ENCODE results near the gene RAB3GAP1.
A peak's percentile ranks its signal among the peaks of the same experiment; 100 is the strongest.
"Not testable (repeated sequence)": the region's sequence is repeated elsewhere in the genome, so short reads cannot be mapped to it uniquely, and the experiment has no call there.

RAB3GAP1 gene

DNA sequence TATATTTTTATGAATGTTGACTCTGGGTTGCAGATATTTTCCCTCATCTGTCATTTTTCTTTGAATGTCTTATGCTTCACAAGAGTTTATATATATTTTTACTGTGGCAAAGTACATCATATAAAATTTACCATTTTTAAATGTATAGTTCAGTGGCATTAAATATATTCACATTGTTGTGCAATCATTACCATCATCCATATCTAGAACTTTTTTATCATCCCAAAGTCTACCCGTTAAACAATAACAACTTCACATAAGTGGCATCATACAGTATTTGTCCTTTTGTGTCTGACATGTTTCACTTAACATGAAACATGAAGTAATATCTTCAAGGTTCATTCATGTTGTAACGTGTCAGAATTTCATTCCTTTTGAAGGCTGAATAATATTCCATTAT lies 24.5 kb downstream of the RAB3GAP1 start:
- FAIRE-seq (no peak), DNase-seq (ENCODE audit: insufficient read length, low spot score) (no peak)
- TF ChIP-seq POLR2A (IDR thresholded peaks at IDR 0.05; ENCODE audit: low read depth, low read length): no peak

DNA sequence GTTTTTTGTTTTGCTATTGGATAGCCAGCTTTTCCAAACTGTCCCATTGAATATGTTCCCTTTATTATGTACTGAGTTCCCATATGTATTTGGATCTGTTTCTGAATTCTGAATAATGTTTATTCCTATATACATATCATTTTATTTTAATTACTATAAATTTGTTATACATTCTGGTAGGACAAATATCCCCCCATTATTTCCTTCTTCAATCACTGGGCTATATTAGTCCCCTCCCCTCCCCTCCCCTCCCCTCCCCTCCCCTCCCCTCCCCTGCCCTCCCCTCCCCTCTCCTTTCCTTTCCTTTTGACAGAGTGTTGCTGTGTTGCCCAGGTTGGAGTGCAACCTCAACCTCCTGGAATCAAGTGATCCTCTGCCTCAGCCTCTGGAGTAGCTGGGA lies 26.3 kb downstream of the RAB3GAP1 start:
- no peak for TF ChIP-seq POLR2A (IDR thresholded peaks at IDR 0.05; ENCODE audit: low read depth, low read length)
- DNase-seq (ENCODE audit: insufficient read length, low spot score): no peak
- FAIRE-seq: no peak

DNA sequence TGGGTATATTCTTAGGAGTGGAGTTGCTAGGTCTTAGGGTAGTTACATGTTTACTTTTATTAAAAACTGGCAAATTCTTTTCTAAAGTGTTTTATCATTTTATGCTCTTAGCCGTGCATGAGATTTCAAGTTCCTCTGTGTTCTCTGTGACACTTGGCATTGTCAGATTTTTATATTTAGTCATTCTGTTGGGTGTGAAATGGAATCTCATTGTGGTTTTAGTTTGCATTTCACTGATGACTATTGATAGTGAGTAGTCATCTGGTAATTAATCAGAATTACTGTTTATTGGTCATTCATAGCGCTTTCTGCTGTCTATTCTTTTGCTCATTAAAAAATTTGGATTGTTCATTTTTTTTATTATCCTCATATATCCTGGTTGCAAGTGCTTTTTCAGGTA lies 34.1 kb downstream of the RAB3GAP1 start:
- DNase-seq (ENCODE audit: insufficient read length, low spot score) (no peak), FAIRE-seq (no peak)
- no peak for TF ChIP-seq POLR2A (IDR thresholded peaks at IDR 0.05; ENCODE audit: low read depth, low read length)

DNA sequence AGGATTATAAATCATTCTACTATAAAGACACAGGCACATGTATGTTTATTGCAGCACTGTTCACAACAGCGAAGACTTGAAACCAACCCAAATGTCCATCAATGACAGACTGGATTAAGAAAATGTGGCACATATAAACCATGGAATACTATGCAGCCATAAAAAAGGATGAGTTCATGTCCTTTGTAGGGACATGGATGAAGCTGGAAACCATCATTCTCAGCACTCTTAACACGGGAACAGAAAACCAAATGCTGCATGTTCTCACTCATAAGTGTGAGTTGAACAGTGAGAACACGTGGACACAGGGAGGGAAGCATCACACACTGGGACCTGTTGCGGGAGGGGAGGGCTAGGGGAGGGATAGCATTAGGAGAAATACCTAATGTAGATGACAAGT lies 37.5 kb downstream of the RAB3GAP1 start:
- not testable (repeated sequence) for FAIRE-seq; DNase-seq (ENCODE audit: insufficient read length, low spot score)

DNA sequence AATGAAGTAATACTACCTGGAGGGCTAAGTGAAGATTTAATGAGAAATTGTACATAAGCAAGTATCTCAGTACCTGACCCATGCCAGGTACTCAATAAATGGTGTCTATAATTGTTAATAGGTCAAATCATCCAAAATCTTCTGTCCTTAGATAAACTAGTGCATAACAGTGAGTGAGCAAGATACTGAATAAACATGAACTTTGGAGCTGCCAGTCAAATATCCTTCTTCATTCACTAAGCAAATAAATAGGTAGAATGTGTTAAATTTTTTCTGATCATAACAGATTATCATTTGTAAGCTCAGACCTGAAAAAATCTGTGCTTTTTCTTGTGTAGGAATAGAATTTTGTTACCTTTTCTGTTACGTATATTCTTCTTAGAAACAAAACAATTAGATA lies 39.6 kb downstream of the RAB3GAP1 start:
- no peak for TF ChIP-seq POLR2A (IDR thresholded peaks at IDR 0.05; ENCODE audit: low read depth, low read length)
- FAIRE-seq (no peak), DNase-seq (ENCODE audit: insufficient read length, low spot score) (no peak)

DNA sequence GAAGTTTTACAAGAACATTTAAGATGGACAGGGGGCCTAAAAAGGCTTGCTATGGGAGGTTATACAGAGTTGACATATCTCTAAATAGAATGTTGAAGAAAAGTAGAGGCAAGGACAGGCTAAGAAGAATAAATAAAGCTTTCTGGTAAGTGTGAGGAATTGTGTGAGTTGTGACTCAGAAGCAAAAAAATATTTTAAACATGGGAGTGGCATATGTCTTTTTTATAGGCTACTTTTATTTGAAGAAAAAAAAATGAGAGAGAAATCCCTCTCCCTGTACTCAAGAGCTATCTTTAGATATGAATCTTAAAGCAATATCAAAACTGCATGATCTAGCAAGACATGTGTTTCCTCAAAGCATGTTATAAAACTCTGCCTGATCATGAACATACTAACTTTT lies 41.1 kb downstream of the RAB3GAP1 start:
- no peak for TF ChIP-seq POLR2A (IDR thresholded peaks at IDR 0.05; ENCODE audit: low read depth, low read length)
- no peak for FAIRE-seq

DNA sequence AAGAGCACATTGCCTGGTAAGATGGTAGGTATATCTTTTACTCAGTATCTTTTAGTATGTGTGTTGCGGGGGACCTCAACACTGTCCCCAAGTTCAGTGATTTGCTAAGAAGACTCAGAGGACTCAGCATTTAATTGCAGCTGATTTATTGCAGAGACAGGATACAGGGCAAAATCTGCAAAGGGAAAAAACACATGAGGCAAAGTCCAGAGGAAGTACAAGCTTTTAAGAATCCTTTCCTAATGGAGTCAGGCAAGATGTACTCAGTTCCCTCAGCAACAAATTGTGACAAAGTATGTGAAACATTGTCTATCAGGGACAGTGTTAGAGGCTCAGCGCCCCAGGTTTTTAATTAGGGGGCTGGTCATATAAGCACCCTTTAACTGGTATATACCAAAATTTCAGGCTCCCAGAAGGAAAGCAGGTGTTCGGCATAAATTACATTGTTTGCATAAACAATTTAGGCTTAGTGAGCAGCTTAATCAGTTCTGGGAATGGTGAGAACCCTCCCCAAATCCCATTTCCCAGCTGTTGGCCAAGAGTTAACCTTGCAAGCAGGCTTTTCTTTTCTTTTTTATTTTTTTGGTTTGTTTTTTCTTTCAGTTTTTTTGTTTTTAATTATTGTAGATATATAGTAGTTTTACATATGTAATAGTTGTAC lies 41.7 kb downstream of the RAB3GAP1 start:
- FAIRE-seq (no peak), DNase-seq (ENCODE audit: insufficient read length, low spot score) (no peak)
- no peak for TF ChIP-seq POLR2A (IDR thresholded peaks at IDR 0.05; ENCODE audit: low read depth, low read length)

More for the DNA sequence above, 41.1 kb downstream of the RAB3GAP1 start:
- no peak for DNase-seq (ENCODE audit: insufficient read length, low spot score)

DNA sequence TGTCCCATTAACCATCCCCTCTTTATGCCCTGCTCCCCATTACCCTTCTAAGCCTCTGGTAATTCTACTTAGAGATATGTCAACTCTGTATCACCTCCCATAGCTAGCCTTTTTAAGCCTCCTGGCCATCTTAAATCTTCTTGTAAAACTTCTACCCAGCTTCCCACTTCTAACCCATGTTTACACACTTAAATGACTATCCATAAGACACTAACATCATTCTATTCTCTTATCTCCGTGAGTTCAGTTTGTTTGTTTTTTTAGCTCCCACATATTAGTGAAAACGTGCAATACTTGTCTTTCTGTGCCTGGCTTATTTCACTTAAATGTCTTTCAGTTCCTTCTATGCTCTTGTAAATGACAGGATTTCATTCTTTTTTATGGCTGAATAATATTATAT lies 42.4 kb downstream of the RAB3GAP1 start:
- no peak for TF ChIP-seq POLR2A (IDR thresholded peaks at IDR 0.05; ENCODE audit: low read depth, low read length)
- FAIRE-seq: no peak
- DNase-seq (ENCODE audit: insufficient read length, low spot score): no peak

DNA sequence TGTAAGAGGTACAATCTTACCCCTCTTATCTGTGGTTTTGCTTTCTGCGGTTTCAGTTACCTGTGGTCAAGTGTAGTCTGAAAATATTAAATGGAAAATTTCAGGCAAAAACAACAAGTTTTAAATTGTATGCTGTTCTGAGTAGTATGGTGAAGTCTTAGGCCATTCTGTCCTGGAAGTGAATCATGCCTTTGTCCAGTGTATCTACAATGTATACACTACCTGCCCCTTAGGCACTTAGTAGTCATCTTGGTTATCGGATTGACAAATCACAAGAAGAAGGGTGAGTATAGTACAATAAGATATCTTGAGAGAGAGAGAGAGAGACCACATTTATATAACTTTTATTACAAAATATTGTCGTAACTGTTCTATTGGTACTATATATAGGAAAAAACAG lies 43.5 kb downstream of the RAB3GAP1 start:
- no peak for TF ChIP-seq POLR2A (IDR thresholded peaks at IDR 0.05; ENCODE audit: low read depth, low read length)
- peak; percentile 6 for FAIRE-seq

DNA sequence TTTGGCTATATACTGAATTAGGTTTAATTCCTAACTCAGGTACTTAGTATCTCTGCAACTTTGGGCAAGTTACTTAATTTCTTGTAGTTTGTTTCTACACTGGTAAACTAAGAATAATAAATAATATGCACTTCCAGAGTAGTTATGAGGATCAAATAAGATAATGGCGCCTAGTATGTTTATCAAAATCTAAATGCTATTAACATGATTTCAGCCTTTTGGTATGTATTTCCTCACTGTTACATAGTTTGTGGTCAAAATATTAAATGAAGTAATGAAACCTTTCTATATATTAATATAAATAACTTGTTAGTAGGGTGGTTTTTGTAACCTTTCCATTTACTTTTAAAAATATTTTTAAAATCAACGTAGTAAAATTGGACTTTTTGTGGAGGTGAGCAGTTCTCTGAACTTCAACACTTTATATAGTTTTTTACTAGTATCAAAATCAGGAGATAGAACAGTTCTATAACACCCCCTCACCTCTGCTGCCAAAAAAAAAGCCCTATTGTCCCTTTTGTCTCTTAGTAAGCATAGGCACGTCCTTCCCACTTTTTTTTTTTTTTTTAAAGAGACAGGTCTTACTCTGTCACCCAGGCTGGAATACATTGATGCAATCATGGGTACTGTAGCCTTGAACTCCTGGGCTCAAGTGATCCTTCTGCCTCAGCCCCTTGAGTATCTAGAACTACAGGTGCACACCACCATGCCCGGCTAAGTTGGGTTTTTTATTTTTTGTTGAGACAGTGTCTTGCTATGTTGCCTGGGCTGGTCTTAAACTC lies 44.8 kb downstream of the RAB3GAP1 start:
- DNase-seq (ENCODE audit: insufficient read length, low spot score) (no peak), FAIRE-seq (no peak)
- TF ChIP-seq POLR2A (IDR thresholded peaks at IDR 0.05; ENCODE audit: low read depth, low read length): no peak

More for the DNA sequence above, 43.5 kb downstream of the RAB3GAP1 start:
- DNase-seq (ENCODE audit: insufficient read length, low spot score): no peak

DNA sequence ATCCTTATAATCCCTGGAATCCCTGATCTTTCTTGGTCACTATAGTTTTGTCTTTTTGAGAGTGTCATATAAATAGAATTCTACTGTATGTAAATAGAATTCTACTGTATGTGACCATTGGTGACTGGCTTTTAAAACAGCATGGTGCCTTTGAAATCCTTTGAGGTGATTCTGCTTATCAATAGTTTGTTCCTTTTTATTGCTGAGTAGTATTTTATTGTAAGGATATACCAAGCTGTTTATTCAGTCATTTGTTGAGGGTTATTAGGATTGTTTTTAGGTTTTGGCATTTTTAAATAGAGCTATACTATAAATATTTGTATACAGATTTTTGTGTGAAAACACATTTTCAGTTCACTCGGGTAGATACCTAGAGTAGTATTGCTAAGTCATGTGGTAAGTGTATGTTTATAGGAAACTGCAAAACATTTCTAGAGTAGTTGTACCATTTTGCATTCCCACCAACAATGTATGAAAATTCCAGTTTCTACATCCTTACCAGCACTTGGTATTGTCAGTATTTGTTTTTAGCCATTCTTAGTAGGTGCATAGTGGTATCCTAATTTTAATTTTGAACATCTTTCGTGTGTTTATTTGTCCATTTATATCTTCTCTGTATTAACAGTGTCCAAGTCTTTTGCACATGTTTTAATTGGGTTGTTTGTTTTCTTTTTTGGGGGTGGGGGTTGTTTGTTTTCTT lies 45.6 kb downstream of the RAB3GAP1 start:
- TF ChIP-seq POLR2A (IDR thresholded peaks at IDR 0.05; ENCODE audit: low read depth, low read length): no peak
- no peak for DNase-seq (ENCODE audit: insufficient read length, low spot score)
- no peak for FAIRE-seq

DNA sequence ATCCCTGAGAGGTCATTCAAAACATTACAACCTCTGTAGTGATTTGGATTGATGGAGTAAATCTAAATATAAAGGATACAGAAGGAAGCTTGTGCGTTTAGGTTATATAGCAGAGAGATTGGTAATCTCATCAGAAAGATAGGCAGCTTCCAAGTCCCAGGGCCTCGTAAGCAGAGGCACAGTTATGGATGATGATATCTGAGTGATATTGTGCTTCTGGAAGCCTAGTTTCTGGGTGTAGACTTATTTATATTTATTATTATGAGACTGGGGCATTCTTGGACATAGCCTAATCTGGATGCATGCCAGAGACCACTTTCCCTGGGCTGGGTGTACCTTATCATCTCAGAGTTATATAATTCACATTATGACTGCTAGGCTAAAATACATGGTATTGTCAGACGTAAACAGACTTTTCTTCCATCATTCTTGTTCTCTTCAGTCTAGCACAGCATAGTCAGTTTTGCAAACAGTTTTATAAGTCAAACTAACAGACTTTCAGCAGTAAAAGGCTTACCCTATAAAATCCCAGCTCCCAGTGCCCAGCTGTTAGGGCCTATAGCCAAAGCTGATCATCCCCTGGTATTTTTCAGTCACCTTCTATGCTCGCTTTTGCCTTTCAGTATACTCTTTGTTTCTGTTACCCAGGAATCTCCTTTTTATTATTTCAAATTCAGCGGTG lies 47.9 kb downstream of the RAB3GAP1 start:
- no peak for TF ChIP-seq POLR2A (IDR thresholded peaks at IDR 0.05; ENCODE audit: low read depth, low read length)
- FAIRE-seq (no peak), DNase-seq (ENCODE audit: insufficient read length, low spot score) (no peak)

DNA sequence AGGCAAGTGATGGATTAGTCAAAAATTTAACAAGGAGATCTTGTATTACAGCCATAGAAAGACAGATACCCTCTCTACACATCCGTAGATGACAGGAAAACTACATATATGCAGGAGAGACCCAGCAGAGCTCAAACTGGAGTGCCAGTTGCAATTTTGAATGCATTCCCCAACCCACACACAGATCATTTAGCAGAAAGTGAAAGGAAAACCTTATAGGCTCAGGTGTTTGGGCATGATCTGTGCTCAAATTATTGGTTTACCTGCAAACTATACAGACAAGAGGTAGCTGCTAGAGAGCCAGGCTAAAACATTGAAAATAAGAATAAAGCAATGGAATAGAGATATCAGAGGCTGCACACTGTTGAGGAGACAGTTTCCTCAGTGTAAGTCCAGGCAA lies 51.8 kb downstream of the RAB3GAP1 start:
- no peak for FAIRE-seq
- TF ChIP-seq POLR2A (IDR thresholded peaks at IDR 0.05; ENCODE audit: low read depth, low read length): no peak

DNA sequence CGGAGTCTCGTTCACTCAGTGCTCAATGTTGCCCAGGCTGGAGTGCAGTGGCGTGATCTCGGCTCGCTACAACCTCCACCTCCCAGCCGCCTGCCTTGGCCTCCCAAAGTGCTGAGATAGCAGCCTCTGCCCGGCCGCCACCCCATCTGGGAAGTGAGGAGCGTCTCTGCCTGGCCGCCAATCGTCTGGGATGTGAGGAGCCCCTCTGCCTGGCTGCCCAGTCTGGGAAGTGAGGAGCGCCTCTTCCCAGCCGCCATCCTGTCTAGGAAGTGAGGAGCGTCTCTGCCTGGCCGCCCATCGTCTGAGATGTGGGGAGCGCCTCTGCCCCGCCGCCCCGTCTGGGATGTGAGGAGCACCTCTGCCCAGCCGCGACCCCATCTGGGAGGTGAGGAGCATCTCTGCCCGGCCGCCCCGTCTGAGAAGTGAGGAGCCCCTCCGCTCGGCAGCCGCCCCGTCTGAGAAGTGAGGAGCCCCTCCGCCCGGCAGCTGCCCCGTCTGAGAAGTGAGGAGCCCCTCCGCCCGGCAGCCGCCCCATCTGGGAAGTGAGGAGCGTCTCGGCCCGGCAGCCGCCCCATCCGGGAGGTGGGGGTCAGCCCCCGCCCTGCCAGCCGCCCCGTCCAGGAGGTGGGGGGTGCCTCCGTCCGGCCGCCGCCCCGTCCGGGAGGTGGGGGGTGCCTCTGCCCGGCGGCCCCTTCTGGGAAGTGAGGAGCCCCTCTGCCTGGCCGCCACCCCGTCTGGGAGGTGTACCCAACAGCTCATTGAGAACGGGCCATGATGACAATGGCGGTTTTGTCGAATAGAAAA lies 53.6 kb downstream of the RAB3GAP1 start:
- not testable (repeated sequence) for DNase-seq (ENCODE audit: insufficient read length, low spot score); FAIRE-seq

More for the DNA sequence above, 51.8 kb downstream of the RAB3GAP1 start:
- no peak for DNase-seq (ENCODE audit: insufficient read length, low spot score)

All from H54 (cell line).